MV-4-11 (cell line): ENCODE measurements around the gene FCRL6.
A peak's percentile ranks its signal among the peaks of the same experiment; 100 is the strongest.

Source experiments
- DNase-seq: peaks from one replicate; lab custom pipeline; 2025; lab: John Stamatoyannopoulos, UW

Gene FCRL6, protein sequence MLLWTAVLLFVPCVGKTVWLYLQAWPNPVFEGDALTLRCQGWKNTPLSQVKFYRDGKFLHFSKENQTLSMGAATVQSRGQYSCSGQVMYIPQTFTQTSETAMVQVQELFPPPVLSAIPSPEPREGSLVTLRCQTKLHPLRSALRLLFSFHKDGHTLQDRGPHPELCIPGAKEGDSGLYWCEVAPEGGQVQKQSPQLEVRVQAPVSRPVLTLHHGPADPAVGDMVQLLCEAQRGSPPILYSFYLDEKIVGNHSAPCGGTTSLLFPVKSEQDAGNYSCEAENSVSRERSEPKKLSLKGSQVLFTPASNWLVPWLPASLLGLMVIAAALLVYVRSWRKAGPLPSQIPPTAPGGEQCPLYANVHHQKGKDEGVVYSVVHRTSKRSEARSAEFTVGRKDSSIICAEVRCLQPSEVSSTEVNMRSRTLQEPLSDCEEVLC

GRCh38 chr1:159802111-159802510 is at the start of gene FCRL6:
TSS of gene FCRL6 (plus strand) at chr1:159802360. CDS start at chr1:159802425, 65 bp downstream.
- peak; percentile 12 for DNase-seq

DNA sequence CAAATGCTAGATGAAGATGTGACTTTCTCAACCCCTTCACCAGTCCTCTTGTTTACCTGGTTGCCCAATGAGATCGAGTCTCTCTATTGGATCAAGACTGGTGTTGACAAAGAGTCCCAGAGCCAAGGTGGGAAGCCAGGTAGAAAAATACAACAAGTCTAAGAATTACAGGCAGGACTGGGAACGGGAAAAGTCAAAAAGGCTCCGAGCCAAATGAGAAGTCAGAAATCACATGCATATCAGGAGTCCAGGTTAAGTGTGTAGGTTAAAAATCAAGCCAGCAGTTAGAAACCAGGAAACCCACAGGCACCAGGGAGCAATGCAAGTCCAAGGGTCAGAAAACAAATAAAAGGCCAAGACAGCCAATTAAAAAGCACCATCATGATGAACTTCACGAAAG is 48.8 kb upstream of the FCRL6 start:
- DNase-seq, result no peak

DNA sequence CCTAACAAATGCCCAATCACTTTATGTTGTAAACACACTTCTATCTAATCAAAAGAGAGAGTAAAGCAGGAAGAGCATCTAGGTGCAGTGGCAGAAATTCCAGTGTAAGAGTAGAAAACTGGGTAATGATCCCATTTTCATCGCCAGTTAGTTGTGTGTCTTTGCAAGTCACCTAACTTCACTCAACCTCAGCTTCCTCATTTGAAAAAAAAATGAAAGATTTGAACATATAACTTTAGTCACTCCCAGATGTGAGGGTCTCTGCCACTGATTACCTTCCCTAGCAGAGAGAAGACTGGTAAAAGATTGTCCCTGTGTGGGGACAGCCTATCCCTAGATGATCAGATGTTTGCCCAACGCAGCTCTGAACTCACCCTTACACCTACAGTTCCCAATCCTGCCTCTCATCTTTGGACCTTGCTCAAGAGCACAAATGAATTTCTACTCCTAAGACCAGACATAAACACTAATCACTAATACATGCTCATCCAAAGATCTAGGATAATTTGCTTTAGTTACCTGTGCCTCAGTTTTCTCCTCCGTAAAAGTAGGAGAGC is 46.6 kb upstream of the FCRL6 start:
- no peak for DNase-seq

GRCh38 chr1:159756397-159756796 is 45.8 kb upstream of the FCRL6 start:
- peak; percentile 71 for DNase-seq

DNA sequence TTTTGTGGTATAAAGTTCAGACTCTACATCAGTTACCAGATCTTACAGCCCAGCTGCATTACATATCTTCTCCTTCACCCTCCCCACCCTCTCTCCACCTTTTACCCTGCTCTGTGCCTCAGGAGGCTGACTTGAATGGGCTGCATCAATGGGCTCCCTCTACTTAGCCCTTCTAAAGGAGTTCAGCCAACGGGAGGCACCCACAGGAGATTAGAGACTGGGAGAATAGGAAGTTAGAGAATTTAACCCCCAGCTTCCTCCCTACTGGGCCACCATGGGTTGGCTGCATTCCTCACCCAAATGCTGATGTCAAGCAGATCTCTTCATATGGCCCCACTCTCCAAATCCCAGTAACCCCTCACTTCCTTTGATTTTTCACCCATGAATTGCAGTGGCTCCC is 38.5 kb upstream of the FCRL6 start:
- DNase-seq, result no peak

DNA sequence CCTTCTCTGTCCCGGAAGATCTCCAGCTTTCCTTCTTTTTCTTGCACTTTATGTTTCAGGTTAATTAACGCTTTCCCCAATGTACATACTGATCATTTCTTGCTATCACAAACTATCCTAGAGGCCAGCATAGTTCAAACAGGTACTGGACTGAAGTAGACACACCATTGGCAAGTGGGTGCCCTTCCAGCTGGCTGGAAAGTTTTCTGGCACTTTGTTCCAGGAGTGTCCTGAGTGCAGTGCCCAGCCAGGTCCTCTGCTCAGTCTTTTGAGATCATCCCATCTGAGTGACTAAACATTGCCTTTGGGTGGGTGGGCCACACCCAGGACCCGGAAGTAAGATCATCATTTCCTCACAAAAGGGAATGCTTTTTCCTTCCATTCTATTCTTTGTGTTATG is 36.4 kb upstream of the FCRL6 start:
- no peak for DNase-seq

DNA sequence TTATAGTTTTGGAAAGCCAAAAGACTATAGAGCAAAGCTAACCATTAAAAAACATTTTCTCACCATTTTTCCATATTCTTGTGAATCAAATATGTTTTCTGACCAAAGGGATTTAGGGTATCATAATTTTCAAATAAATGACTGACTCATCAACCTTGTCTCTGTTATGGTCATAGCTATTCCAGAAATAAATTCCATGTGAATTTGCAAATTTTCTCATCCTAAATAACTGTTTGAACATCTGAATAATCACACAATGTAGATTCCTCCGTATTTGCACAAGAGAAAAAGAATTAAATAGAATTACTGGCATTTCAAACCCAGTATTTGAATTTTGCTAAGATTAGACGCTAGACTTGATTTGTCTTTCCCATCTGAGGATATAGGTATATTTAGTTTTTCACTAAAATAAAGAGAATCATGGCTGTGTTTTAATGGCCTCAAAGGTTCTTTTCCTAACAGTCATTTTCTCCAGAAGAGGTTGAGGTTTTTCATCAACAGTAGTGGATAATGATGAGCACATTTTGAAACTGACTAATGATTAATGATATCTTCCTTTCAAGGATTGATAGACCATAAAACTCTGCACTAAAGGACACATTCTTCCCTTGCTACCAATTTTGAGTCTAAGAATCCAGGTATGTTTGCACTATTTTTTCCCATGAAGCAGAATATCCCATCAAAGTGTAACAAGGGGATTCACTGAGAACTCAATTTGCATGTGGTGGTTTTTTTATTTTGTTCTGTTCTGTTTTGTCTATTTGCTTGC is 30.8 kb upstream of the FCRL6 start:
- DNase-seq, result no peak

- no peak for DNase-seq
Observed at GRCh38 chr1:159774465-159774864, 27.7 kb upstream of the FCRL6 start.

- no peak for DNase-seq
Observed at GRCh38 chr1:159775716-159776115, 26.4 kb upstream of the FCRL6 start.

GRCh38 chr1:159778266-159778665 is 23.9 kb upstream of the FCRL6 start:
- no peak for DNase-seq

DNA sequence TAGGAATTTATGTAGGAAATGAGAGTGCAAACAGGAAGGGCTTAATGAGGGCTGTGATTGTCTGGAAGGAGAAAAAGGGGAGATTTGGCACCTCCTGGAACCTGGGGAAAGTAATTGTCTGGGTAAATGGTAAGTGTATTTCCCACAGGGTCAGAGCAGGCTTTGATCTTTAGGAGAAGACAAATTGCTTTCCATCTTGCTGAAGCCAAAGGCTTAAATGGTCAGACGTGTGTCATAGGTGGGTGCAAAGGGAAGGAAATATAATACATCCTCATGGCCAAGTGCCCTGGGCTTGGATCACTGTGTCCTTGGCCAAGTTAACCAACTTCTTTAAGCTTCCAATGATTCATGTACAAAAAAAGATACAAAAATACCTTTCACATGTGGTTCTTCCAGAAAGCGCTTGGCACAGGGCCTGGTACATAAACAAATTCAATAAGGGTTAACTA is 22.7 kb upstream of the FCRL6 start:
- no peak for DNase-seq

DNA sequence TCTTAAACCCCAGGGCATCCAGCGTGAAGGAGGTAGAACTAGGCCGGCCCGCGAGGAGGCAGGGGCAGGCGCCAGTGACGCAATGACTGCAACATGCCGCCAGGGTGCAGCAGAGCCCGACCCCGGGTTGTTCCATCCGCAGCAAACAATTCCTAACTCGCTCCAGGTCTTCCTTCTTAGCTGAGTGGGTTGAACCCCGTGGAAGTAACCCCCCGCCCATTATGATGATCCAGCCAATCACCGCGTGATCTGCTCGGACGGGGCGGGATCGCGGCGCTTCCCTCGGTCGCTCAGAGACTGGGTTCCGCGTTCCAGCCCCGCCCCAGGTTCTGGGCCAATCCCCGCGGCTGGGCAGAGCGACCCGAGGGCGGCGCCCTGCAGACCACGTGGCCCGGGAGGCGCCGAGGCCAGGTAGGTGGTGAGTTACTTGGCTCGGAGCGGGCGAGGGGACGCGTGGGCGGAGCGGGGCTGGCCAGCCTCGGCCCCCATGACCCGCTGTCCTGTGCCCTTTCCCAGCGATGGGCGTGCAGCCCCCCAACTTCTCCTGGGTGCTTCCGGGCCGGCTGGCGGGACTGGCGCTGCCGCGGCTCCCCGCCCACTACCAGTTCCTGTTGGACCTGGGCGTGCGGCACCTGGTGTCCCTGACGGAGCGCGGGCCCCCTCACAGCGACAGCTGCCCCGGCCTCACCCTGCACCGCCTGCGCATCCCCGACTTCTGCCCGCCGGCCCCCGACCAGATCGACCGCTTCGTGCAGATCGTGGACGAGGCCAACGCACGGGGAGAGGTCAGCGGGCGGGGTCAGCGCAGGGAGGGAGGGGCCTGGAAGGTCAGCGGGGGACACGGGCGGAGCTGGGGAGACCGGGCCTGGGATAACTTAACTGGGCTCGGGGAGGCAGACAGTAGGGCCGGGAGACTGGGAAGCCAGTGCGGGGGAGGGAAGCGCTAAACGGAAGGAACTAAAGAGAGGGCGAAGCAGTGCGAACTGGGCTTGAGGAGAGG is 21.3 kb upstream of the FCRL6 start, which contains the start of gene DUSP23:
Gene DUSP23 (plus strand): TSS at position 380 of the 1,000 bp plus-strand sequence. CDS start 139 bp downstream, at position 519.
- peak; percentile 97 for DNase-seq

GRCh38 chr1:159781992-159782391 is 20.2 kb upstream of the FCRL6 start:
- DNase-seq, result no peak

- no peak for DNase-seq
Observed at GRCh38 chr1:159783724-159784123, 18.4 kb upstream of the FCRL6 start.

- DNase-seq, result no peak
Observed at GRCh38 chr1:159786465-159786864, 15.7 kb upstream of the FCRL6 start.

DNA sequence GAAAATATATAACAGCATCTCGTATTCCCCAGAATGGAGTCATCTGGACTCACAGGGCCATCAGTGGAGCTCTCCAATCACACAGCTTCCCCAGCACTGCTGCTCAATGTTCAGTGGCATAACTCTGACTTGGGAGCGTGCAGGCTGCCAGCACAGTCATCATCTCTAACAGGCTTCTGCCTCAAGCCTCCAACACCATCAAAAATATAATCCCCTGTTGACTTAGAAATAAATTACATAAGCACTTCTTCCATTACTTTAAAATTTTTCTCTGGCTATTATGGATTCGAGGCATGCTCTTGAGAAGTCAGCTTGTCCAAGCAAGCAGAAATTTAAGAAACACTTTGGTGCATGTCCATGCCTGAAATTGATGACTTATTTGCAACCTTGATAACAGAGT is 15.2 kb upstream of the FCRL6 start:
- no peak for DNase-seq

- no peak for DNase-seq
Observed at GRCh38 chr1:159790237-159790917, 11.8 kb upstream of the FCRL6 start.

DNA sequence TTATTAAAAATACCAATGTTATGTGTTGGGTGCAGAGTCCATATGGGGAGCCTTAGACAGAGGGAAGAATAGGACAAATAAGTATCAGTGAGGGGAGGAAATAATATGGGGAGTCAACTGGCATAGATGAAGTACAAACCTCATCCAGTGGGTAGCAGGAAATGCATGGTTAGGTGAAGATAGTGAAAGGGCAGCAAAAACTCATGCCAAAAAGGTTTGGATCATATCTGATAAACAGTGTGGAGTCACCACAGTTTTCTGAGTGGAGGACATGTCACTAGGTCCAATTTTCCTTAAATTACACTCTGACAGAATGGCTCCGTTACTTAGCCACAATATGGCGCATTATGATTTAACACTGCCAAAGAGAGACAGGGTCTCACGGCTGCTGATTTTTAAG is 11.1 kb upstream of the FCRL6 start:
- DNase-seq, result no peak

DNA sequence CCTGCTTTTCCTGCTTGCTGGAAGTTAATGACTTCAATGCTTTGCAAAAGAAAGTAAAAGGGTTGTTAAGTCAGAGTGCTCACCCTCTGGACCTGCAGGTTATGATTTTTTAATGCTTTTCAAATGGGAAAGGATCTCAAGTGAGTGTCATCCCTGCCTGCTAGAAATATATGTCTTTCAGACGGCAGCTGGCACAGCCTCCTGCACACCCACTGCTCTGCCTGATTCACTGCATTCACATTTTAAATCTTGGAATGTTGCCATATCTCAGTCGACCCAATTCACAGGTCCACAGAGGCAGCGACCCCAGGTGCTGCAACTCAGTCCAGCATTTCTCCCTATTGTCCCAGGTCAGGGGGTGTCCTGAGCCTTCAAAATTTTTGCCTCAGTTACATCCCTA is 10.7 kb upstream of the FCRL6 start:
- DNase-seq, result no peak

DNA sequence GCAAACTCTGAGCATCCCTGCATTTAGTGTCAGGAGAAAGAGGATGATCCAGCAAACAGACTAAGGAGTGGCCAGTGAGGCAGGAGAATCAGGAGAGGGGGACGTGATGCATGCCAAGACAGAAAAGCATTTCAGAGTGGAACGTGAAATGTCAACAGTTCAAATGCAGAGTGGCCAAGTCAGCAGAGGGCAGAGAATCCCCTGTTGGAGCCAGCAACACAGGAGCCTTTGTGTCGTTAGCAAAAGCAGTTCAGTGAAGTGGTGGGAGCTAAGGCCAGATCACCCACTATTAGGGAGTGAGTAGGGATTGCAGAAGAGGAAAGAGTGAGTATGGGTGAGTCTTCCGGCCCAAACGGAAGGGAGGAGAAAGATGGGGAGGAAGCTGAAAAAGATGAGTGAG is 6.6 kb upstream of the FCRL6 start:
- no peak for DNase-seq

DNA sequence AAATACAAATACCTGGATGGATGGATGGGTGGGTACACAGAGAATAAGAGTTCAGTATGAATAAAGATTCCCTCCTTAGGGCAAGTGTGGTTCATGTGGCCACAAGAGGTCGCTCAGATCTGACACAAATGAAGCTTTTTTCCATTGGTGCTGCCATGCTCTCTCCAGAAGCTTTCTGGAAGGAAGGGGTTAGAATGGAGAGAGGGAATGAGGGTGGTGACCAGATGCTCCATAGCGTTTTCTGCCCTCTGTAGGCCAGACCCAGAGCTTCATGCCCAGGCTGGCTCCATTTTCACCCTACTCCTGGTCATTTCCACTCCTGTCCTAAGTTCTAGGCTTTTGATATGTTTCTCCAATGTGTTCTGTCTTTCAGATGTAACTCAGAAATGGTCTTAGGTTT is 3.3 kb upstream of the FCRL6 start:
- peak; percentile 62 for DNase-seq
